A673 (cell line): ENCODE results near the gene ABT1.

ENCODE experiments used
- EZH2 ChIP-seq: fragments of 200-600 bp; sonication (generic); IDR thresholded peaks from 2 replicates; pipeline ENCODE4 v1.6.1; 2017; ENCODE audit warnings: borderline replicate concordance, low read depth, mild to moderate bottlenecking, mixed read lengths, antibody characterized with exemption, low read length; ENCODE audit not compliant: poor library complexity, severe bottlenecking
- TF ChIP-seq, protein P1 (sequence below): fragments of 300-800, 200-600 bp; sonication (generic); conservative IDR thresholded peaks from 2 replicates; pipeline ENCODE4 v1.5.1; 2017; ENCODE audit warnings: low read depth, mild to moderate bottlenecking, antibody characterized with exemption, low read length, moderate library complexity, mixed read lengths

DNA sequence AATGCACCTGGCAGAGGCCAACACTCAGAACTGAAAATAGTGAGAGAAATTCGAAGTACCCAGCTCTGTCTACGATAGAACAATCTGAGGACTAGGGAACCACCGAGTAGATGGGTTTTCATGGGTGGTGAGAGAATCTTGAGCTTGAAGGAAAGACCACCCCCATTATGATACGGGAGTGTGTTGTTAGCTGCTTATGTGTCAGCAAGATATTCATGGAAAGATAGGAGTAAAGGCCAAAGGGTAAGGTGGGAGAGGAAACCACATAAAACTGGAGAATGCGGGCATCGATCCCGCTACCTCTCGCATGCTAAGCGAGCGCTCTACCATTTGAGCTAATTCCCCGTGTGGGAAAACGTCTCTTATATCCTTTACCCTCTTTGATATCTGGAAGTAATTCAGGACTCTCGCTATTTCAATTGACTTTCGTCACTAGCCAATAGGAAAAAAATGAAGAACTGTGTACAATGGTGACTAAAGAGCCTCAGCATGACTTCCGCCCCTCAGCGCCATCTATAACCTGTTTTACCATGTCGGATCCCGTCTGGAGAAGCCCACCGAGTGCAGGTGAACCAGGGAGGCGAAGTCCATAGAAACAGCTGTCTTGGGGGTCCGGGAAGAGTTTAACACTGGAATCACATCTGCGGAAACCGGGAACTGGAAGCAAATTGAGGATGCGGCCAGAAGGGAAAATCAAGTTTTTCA lies 25.0 kb upstream of the ABT1 start:
- no peak for TF ChIP-seq EZH2
- TF ChIP-seq, protein P1, sequence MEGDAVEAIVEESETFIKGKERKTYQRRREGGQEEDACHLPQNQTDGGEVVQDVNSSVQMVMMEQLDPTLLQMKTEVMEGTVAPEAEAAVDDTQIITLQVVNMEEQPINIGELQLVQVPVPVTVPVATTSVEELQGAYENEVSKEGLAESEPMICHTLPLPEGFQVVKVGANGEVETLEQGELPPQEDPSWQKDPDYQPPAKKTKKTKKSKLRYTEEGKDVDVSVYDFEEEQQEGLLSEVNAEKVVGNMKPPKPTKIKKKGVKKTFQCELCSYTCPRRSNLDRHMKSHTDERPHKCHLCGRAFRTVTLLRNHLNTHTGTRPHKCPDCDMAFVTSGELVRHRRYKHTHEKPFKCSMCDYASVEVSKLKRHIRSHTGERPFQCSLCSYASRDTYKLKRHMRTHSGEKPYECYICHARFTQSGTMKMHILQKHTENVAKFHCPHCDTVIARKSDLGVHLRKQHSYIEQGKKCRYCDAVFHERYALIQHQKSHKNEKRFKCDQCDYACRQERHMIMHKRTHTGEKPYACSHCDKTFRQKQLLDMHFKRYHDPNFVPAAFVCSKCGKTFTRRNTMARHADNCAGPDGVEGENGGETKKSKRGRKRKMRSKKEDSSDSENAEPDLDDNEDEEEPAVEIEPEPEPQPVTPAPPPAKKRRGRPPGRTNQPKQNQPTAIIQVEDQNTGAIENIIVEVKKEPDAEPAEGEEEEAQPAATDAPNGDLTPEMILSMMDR, result no peak
